RPMI8226 (cell line): ENCODE results near the gene RPS3.
A peak's percentile ranks its signal among the peaks of the same experiment; 100 is the strongest.
"Not testable (repeated sequence)": the region's sequence is repeated elsewhere in the genome, so short reads cannot be mapped to it uniquely, and the experiment has no call there.

ENCODE experiments used
- DNase-seq: peaks from one replicate; pipeline ENCODE4 v3.0.0-alpha.2; 2015

Gene RPS3

DNA sequence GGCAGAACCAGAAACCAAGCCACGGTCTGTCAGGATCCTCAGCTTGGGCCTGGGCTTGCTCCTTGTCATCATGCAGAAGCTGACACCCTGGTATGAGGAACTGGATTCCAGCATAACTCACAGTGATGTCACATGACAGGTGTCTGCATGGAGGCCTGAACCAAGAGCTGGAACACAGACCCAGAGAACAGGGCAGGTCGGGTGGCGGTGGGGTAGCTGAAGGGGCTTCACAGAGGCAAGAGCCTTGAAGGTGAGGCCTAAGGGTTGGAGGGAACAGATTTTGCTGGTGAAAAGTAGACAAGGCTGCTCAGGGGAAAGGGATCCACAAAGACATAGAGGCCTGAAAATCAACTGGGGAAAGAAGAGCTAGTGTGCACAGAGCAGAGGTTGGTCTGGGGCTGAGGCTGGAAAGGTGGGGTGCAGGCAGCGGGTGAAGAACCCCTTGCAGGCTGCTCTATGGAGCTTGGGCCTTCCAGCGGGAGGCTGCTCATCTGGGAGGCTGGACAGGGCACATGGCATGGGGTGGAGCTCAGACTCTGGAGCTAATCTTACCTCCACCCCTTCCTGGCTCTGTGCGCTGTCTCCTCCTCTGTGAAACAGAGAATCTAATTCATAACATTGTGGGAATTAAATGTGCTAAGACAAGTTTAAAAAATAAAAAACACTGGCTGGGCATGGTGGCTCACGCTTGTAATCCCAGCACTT lies 18.4 kb upstream of the RPS3 start:
- no peak for DNase-seq

DNA sequence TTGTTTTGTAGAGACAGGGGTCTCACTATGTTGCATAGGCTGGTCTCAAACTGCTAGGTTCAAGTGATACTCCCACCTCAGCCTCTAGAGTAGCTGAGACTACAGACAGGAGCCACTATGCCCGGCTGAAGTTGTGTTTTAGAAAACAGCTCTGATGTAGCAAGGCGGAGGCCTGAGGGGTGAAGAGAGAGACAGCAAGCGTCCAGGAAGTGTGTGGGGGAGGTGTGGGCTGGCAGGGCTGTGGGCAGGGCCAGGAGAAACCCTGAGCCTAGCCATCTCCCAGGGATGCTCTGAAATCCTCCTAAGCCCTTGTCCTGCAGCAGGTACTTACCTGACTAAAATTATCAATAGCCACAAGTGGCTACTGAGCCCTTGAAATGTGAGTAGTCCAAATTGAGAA lies 16.1 kb upstream of the RPS3 start:
- DNase-seq, result no peak

DNA sequence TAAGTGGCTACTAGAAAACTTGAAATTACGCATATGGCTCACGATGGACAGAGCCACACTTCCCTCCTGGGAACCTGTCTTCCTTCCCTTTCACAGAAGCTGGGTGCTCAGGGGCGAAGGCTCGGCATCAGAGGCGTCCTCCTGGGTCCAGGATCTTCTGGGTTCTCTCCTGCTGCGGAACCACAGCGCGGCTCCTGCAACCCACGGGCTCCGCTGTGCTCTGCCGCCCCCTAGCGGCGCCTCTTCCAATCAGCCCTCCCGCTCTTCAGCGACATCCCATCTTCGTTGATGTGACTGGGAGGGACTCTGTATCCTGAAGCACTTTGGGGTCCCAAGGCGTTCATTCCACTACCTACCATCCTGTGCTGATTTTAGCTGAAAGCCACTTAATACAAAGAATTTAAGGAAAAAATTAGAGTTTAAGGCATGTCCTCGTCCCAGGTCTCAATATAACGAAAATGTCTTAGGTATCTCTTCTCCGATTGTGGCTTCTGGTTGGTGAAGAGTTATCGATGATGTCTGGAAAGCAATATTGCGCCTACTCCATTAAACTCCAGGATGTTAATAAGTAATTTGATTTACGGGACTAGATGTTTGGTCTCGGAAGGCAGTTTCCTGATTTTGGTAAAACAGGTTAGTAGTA lies 14.8 kb upstream of the RPS3 start:
- peak; percentile 85 for DNase-seq

DNA sequence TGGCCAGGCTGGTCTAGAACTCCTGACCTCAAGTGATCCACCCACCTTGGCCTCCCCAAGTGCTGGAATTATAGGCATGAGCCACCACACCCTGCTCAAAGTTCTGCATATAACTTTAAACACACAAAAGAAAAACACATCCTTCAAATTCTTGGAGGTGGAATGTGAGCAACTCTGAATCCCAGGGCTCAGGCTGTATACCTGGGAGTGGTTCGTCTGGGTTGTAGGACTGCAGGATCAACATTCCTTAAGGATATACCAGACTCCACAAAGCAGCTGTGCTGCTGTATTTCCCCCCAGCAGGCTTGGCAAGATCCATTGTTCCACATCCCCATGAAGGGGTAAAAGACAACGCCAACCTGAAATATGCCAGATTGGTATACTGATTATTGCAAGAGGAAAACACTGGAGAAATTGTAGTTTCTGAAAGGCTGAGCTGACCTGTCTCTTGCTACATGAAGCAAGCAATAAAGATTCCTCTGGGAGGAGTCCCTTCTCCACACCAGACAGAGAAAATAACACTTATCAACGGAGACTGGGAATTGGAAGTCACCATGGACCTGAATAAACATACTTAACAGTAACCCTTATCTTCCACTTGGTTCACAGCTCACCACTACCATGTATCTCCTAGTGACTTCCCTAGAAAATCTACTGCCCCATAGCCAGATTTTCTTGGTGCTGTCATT lies 12.2 kb upstream of the RPS3 start:
- no peak for DNase-seq

DNA sequence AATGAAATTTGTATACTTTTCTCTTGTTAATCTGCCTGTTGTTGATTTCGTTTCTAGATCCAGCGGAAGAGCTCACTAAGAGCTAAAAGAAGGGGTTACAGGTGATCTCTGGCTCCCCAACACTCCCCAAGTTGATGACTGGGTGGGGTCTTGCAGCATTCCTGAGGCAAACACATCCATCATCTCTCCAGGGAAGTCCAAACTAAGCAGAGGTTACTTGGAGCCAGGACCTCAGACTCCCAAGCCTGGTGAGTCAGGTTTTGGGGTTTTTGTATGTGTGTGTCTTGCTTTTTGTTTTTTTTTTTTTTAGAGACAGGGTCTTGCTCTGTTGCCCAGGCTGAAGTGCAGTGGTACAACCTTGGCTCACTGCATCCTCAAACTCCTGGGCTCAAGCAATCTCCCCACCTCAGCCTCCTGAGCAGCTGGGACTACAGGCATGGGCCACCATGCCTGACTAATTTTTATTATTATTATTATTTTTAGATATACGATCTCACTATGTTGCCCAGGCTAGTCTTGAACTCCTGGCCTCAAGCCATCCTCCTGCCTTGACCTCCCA lies 11.5 kb upstream of the RPS3 start:
- no peak for DNase-seq

DNA sequence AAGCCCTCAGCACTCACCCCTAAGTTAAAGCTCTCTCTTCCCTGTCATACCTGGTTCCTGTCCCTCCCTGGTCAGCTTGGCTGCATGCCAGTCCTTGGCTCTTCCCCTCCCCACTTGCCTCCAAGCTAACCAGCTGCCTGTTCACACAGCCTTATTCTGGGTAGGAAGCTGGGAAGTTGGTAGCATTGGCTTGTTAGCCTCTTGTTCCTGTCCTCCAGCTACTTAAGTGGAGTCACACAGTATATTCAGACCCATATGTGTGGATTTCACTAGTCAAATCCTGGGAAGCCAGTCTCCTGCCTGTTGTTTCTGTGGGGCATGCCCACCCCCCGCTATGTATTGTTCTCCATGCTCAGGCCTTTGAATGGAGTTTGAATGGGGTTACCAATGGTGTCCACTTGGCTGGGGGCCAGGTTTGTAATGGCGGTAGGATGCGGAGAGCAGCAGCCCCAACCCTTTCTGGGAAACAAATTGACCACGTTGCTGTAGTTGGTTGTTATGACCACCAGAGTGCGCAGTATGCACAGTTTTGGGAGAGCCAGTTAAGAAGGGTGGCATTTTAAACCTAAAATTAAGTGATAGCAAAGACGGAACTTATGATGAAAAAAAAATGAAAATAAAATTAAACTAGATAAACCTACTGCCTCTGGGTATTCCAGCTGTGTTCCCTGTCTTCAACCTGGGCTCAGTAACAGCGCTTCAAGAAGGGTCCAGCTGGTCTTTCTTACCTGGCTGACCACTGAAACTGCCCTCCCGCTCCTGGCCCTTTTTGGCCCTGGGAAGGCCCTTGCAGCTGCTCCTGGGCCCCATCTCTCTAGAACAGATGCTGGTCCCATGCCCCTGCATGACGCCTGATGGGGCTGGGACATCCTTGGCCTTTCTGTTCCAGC lies 10.7 kb upstream of the RPS3 start:
- peak; percentile 86 for DNase-seq

DNA sequence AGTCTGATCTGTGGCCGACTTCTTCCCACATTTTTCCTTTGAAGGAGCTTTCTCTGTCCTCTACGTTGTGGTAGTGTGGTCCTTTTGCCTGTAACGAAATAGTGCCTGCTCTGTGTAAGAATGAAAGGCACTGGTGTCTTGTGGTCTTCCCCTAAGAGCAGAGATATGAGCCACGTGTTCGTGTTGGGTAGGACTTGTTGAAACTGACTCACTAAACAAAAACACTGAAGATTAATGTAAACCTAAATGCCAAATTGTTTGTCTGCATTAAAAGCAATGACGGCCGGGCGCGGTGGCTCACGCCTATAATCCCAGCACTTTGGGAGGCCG lies 10.1 kb upstream of the RPS3 start:
- no peak for DNase-seq

DNA sequence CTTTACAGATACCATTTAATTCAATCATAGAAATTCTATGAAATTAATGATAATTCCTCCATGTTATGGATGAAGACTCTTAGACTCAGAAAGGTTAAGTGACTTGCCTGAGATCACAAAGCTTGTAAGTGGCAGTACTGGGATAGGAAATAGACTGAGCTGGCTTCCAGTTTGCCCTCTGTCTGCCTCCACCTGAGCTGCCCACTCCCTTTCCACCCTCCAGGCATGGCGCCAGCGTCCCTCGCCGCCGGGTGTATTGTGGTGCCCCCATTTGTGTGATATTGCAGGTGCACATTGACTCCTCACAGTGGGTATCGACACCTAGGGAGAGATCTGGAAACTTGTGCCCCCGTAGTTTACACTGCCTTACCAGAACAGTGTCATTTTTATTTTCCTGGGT lies 9.4 kb upstream of the RPS3 start:
- no peak for DNase-seq

DNA sequence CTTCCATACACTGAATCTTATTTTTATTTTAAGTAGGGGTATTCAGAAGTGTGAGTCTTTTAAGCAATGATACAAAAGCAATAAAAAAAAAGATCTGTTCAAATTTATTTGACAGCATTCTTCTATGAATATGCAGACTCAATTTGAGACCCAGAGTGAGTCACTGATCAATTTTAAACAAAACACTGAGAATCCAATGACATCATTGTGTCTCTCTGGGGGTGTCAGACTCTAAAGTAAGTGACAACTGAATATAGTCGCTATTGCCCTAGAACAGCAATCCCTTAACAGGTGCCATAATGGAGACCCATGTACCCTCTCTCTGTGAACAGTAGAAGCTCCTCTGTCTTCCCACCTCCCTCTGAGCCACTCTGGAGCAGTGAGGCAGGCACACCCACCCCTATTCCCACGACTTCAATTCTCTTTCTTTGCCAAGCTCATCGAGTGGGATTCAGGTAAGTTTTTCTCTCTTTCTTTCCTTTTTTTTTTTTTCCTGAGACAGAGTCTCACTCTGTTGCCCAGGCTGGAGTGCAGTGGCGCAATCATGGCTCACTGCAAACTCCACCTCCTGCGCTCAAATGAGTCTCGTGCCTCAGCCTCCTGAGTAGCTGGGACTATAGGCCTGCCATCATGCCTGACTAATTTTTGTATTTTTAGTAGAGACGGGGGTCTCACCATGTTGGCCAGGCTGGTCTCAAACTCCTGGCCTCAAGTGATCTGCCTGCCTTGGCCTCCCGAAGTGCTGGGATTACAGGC lies 5.1 kb upstream of the RPS3 start:
- no peak for DNase-seq

DNA sequence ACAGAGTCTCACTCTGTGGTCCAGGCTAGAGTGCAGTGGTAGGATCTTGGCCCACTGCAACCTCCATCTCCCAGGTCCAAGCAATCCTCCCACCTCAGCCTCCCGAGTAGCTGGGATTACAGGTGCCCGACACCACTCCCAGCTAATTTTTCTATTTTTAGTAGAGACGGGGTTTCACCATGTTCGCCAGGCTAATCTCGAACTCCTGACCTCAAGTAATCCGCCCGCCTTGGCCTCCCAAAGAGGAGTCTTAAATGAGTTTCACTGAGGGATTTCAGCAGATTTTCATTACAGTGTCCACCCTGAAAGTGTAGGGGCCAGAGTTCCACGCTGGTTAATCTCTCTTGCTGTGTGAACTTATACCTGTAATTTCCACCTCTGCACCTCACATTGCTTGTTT lies 412 bp upstream of the RPS3 start:
- no peak for DNase-seq

DNA sequence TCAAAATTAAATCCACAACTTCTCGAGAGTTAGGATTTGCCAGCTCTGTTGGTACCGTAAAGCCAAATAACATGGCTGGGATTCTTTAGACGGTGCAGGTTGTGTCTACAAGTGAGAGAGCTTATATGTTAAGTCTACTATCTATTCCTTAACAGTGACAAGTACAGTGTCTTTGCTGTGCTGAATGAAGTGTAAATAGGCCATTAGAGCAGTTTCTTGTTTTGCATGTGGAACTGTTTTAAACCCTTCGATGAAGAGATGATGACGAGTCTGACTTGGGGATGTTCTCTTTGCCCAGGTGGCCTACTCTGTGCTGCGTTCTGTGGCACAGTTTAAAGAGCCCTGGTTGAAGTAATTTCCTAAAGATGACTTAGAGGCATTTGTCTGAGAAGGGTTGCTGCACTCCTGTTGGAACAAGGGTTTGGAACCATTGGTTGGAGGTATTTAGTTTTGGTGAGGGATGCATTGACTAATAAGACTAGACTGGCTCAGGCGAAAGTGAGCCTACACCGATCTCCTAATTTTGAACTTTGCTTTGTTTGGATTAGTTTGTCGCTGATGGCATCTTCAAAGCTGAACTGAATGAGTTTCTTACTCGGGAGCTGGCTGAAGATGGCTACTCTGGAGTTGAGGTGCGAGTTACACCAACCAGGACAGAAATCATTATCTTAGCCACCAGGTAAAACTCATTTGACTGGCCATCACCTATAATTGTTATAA lies 988 bp downstream of the RPS3 start:
- DNase-seq, result peak; percentile 35

DNA sequence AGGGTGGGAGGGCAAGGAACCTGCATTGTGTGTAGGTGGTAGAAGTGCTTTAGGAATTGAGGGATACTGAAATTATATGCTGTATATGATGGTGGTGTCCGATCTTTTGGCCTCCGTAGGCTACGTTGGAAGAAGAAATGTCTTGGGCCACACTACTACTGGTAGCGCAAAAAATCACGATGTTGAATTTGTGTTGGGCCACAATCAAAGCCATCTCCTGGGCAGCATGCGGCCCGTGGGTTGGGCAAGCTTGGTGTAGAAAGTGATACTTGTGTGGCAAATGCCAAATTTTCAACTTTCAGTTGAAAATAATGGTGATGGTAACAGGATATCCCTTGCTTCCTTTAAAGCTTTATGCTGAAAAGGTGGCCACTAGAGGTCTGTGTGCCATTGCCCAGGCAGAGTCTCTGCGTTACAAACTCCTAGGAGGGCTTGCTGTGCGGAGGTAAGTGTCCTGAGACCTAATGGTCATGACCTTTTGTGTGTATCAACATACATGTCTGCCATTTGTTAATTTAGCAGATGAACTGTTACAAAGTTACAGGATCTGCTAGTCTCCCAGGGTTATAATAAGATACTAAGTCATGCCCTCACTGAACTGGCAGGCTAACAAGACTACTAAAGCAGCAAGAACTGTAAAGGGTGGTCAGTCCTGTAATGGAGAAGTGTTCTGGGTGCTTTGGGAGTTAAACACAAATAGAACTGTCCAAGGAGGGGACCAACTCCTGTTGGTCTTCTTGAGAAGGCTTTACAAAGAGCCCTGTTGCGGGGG lies 2.9 kb downstream of the RPS3 start:
- no peak for DNase-seq

DNA sequence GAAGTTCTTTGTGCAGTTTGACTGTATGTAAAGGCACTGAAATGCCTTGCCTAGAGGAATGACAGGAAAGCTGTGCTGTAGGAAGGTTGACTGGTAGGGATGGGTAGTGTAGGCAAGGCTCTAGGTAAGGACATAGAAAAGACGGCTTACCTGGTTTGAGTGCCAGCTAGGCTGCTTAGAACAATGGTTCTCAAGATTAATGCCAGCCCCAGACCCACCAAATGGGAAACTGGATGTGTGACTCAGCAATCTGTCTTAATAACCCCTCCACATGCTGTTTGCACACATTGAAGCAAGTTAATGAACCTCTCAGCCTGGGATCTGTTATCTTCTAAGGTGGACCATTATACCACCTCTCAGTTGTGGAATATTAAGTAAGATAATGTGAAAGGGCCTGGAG lies 3.7 kb downstream of the RPS3 start:
- DNase-seq, result no peak

DNA sequence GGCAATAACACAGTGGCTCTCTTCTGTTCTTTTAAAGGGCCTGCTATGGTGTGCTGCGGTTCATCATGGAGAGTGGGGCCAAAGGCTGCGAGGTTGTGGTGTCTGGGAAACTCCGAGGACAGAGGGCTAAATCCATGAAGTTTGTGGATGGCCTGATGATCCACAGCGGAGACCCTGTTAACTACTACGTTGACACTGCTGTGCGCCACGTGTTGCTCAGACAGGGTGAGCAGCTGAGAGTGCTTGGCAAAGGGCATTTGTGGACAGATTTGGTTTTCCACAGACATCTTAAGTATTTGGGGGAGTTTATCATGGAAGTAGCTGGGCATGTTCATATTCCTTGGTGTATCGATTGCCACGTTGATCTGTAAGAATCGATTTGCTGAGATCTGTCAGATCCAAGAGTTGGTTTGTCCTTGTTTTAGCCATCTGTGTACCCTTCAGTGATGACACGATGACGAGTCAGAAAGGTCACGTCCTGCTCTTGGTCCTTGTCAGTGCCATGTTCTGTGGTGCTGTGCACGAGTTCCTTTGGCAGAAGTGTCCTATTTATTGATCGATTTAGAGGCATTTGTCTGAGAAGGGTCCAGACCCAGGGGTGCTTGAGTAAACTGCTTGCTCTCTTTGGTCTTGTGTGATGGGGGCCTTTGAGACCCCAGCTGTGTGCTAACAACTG lies 4.8 kb downstream of the RPS3 start:
- DNase-seq, result no peak

DNA sequence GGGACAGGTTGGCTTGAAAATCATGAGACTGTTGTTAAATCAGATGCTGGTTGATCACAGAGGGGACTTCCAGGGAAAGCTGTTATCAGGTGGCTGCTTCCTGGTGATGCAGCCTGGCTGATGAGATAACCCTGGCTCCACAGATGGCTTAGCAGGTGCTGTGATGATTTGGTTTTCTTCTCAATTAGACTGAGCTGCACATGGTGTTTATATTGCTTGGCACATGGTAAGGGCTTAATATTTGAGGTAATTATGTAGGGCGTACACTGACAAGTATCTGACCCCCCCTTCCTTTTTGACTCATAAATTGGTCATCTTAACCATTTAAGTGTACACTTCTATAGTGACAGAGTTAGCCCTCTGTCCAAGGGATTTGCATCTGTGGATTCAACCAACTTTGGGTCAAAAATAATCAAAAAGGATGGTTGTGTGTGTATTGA lies 7.0 kb downstream of the RPS3 start:
- no peak for DNase-seq

DNA sequence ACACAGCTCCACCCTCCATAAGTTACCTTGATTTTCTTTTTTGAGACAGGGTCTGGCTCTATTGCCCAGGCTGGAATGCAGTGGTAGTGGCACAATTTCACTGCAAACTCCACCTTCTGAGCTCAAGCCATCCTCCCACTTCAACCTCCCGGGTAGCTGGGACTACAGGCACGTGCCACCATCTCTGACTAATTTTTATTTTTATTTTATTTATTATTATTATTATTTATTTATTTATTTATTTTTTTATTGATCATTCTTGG lies 9.6 kb downstream of the RPS3 start:
- no peak for DNase-seq

DNA sequence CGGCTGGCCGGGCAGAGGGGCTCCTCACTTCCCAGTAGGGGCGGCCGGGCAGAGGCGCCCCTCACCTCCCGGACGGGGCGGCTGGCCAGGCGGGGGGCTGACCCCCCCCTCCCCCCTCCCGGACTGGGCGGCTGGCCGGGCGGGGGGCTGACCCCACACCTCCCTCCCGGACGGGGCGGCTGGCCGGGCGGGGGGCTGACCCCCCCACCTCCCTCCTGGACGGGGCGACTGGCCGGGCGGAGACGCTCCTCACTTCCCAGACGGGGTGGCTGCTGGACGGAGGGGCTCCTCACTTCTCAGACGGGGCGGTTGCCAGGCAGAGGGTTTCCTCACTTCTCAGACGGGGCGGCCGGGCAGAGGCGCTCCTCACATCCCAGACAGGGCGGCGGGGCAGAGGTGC lies 10.7 kb downstream of the RPS3 start:
- not testable (repeated sequence) for DNase-seq

DNA sequence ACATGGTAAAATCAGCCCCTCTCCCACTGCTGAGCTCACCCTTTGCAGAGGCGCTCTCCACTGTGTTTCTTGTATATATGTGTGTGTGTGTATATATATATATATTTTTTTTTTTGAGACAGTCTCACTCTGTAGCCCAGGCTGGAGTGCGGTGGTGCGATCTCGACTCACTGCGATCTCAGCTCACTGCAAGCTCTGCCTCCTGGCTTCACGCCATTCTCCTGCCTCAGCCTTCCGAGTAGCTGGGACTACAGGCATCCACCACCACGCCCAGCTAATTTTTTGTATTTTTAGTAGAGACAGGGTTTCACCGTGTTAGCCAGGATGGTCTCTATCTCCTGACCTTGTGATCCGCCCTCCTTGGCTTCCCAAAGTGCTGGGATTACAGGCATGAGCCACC lies 13.8 kb downstream of the RPS3 start:
- not testable (repeated sequence) for DNase-seq

DNA sequence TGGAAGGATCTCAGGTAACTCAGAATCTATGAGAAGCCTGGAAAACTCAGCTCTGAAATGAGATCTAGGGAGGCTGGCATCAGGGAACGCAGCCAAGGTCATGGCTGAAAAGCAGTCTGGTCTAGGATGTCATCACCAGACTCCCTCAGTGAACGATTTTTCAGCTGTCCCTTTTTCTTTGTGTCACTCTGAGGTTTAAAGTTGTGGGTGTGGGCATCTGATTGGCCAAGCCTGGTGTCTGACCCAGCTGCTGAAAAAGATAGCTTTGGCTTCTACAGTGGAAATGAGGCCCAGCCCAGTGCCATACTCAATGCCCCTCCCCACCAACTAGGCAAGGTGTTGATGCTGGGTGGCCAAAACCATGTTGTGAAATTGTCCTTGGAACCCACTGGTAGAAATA lies 14.5 kb downstream of the RPS3 start:
- DNase-seq, result no peak

DNA sequence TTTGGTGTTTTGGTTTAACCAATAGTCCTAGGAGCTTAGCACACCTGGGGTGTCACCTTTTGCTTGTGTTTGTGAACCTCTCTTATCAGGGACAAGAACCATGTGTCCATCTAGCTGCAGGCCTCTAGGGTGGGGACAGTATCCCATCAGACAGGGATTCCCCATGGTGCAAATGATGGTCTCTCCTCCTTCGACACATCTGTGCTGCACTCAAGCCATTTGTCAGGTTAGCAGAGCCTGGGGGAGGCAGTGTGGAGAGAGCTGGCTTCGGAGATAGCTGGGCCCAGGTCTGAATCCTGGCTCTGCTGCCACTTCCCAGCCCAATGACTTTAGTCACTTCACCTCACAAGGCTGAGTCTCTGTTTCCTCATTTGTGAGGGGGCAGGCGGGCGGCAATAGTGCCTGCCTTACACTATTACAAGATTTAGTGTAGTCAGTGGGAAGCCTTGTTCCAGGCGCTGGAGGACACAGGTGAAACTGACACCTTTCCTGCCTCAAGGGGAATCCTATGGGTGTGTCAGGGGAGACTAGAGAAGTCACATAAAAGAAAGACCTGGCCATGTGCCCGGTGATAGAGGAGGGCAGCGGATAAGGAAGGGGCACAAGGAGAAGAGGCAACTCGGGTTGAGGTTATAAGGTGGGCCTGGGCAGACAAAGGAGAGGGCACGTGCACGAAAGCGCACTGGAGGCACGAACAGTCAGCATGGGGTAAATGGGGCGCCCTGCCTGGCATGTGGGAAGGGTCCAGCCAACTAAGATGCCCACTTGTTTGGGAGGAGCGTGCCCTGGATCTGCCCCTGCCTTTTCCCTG lies 21.1 kb downstream of the RPS3 start:
- DNase-seq, result no peak
